ENCODE results near the gene VEGFC.

Gene VEGFC

GRCh38 chr4:176646311-176646710 lies 146.4 kb downstream of the VEGFC start:
- H3K9me3 ChIP-seq, result no peaks in the 10 kb centered on the region
- H3K4me3 ChIP-seq (ENCODE audit: low read depth, low read length), result no peak overlapping the region
- no peaks in the 10 kb centered on the region for H3K4me1 ChIP-seq
- no peak for DNase-seq
- TF ChIP-seq, protein P1, sequence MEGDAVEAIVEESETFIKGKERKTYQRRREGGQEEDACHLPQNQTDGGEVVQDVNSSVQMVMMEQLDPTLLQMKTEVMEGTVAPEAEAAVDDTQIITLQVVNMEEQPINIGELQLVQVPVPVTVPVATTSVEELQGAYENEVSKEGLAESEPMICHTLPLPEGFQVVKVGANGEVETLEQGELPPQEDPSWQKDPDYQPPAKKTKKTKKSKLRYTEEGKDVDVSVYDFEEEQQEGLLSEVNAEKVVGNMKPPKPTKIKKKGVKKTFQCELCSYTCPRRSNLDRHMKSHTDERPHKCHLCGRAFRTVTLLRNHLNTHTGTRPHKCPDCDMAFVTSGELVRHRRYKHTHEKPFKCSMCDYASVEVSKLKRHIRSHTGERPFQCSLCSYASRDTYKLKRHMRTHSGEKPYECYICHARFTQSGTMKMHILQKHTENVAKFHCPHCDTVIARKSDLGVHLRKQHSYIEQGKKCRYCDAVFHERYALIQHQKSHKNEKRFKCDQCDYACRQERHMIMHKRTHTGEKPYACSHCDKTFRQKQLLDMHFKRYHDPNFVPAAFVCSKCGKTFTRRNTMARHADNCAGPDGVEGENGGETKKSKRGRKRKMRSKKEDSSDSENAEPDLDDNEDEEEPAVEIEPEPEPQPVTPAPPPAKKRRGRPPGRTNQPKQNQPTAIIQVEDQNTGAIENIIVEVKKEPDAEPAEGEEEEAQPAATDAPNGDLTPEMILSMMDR (IDR thresholded peaks at IDR 0.05; ENCODE audit: low read depth, low read length), result no peak
- no peaks in the 10 kb centered on the region for H3K27me3 ChIP-seq
- H3K36me3 ChIP-seq, result no peaks in the 10 kb centered on the region

- TF ChIP-seq, protein P1 (IDR thresholded peaks at IDR 0.05; ENCODE audit: low read depth, low read length), result no peak
These were observed 147.3 kb downstream of the VEGFC start for GRCh38 chr4:176645246-176645960.

DNA sequence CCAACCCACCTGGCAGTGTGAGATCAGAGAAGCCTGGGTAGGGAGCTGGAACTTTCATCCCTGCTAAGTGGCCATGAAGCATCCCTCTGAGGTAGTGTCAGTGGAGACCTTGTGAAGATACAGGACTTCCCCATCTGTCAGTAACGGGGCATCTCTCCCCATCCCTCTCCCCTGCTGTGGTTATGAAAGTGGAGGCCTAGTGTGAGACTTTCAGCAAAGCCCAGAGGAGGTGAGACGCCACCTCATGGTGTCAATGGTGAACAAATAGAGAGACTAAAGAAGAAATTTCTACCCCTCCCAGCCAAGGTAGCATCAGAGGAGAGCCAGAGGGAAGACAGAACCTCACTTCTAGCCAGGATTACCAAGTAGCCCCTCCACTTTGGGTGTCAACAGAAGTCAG lies 150.2 kb downstream of the VEGFC start:
- no peak for DNase-seq
- H3K9me3 ChIP-seq, result no peaks in the 10 kb centered on the region
- no peaks in the 10 kb centered on the region for H3K27me3 ChIP-seq
- TF ChIP-seq, protein P1 (IDR thresholded peaks at IDR 0.05; ENCODE audit: low read depth, low read length), result no peak
- H3K4me3 ChIP-seq (ENCODE audit: low read depth, low read length), result no peak overlapping the region
- no peaks in the 10 kb centered on the region for H3K4me1 ChIP-seq
- no peaks in the 10 kb centered on the region for H3K36me3 ChIP-seq

More at GRCh38 chr4:176645246-176645960, 147.3 kb downstream of the VEGFC start:
- H3K4me1 ChIP-seq, result no peaks in the 10 kb centered on the region
- no peaks in the 10 kb centered on the region for H3K36me3 ChIP-seq
- H3K9me3 ChIP-seq, result no peaks in the 10 kb centered on the region
- DNase-seq, result no peak
- no peaks in the 10 kb centered on the region for H3K27me3 ChIP-seq
- H3K4me3 ChIP-seq (ENCODE audit: low read depth, low read length), result no peak overlapping the region

DNA sequence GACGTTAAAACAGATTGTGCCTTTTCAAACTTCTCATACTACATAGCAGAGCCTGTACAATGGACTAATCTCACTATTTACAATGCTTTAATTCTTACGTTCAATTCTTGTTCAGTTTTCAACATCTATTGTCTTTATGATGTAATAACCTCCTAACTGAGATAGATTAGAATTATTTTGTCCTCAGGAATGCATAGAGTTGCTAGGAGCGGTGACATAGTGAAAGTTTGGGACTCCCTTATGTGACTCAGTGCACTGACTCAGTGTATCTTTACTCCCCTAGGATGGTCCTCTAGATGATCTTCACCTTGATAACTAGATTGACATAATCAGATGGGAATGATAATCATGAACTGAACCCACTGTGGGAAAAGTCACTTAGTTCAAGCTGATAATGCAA lies 151.5 kb downstream of the VEGFC start:
- Histone ChIP-seq H3K4me1 (no peaks in the 10 kb centered on the region), H3K27me3 (no peaks in the 10 kb centered on the region), H3K9me3 (no peaks in the 10 kb centered on the region), H3K4me3 (ENCODE audit: low read depth, low read length) (no peak overlapping the region), H3K36me3 (no peaks in the 10 kb centered on the region)
- TF ChIP-seq, protein P1 (IDR thresholded peaks at IDR 0.05; ENCODE audit: low read depth, low read length), result no peak
- no peak for DNase-seq

- Histone ChIP-seq H3K4me3 (ENCODE audit: low read depth, low read length) (no peak overlapping the region), H3K9me3 (no peaks in the 10 kb centered on the region), H3K36me3 (no peaks in the 10 kb centered on the region), H3K27me3 (no peaks in the 10 kb centered on the region), H3K4me1 (no peaks in the 10 kb centered on the region)
- no peak for DNase-seq
- TF ChIP-seq, protein P1 (IDR thresholded peaks at IDR 0.05; ENCODE audit: low read depth, low read length), result no peak
These were observed 153.7 kb downstream of the VEGFC start for GRCh38 chr4:176638992-176639391.

DNA sequence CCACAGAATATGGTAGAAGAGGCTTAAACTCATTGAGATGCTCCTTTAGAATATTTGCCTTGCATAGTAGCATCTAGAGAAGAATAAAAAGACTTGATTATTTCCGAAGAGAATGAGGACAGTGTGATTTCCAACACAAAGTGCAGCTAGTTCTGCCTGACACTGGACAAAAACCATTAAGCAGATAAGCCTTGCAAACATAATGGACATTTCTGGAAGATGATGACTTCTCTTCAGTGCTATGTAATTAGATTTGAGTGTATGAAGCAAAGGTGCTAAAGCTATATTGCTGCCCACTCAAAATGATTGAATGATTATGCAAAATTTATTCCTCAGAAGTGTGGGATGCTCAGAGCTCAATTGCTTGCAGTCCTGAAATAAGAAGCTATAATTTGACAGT lies 156.4 kb downstream of the VEGFC start:
- H3K4me3 ChIP-seq (ENCODE audit: low read depth, low read length), result no peak overlapping the region
- H3K27me3 ChIP-seq, result no peaks in the 10 kb centered on the region
- H3K9me3 ChIP-seq, result no peaks in the 10 kb centered on the region
- H3K4me1 ChIP-seq, result no peaks in the 10 kb centered on the region
- no peaks in the 10 kb centered on the region for H3K36me3 ChIP-seq
- TF ChIP-seq, protein P1 (IDR thresholded peaks at IDR 0.05; ENCODE audit: low read depth, low read length), result no peak
- no peak for DNase-seq

All from BE2C (cell line).